ENCODE measurements around the gene IRAK2. TPM values are rescaled to one million over a fixed set of nuclear protein-coding genes. Genes with fewer than 3 reads are reported as not detected.
A peak's percentile ranks its signal among the peaks of the same experiment; 100 is the strongest.

IRAK2 gene
- total and polyA plus RNA-seq, 2 donors (not counting 3 experiments of a cell fraction or from before 2014, with no cell fraction given), result 7.9 to 10.0 TPM

DNA sequence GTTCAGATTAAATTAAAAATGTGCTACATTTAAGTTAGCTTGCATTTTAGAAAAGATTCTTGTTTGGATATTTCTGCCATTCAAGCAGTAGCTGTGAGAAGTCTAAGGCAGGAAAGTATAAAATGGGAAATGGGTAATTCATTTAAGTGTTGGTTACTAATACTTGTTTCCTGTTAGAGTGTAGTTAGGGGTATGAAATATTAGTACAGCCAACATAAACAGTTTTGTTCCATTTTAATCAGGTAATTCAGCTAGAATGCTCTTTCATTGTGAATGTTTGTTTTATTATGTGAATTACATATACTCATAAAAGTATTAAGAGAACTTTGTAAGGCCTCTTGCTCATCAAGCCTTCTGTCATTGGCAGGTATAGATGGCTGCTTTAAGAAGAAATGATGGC, 103.4 kb downstream of the IRAK2 start:
- peaks cover 16% of the 10 kb centered on the region for H3K4me1 ChIP-seq (ENCODE audit: control insufficient read depth, extremely low read depth, insufficient read depth, low read length)
- CTCF ChIA-PET, result interaction anchor here (0.6 to 1.0 kb wide), 3 partner anchors 62 to 322 kb away, joined by 3 to 4 read pairs (median 3); no protein-coding TSS in a partner anchor
- dilution Hi-C loops (cut with MboI; ENCODE audit: extremely low pct_ligation_motif_present, low sequenced_read_pairs), result no loop called here
- no peak overlapping the region for H2AFZ ChIP-seq (ENCODE audit: low read depth, low read length)
- no peak for TF ChIP-seq EZH2 (IDR thresholded peaks at IDR 0.05; ENCODE audit: borderline replicate concordance, low read depth, low read length, severe bottlenecking)
- peak; percentile 25 for TF ChIP-seq POLR2AphosphoS5 (IDR thresholded peaks at IDR 0.05; ENCODE audit: insufficient read depth, low read depth, low read length)
- intact Hi-C loops (cut with micrococcal nuclease), result no loop called here
- peaks cover 12 to 14% of the 10 kb centered on the region in 2 experiments for H3K36me3 ChIP-seq (ENCODE audit: control insufficient read depth in 2 of 2, extremely low read depth in 1 of 2, insufficient read depth in 2 of 2, low read length in 2 of 2)
- peak overlapping the region; percentile 41 for H3K27ac ChIP-seq (ENCODE audit: insufficient read depth, low read depth, low read length)
- H3K9me1 ChIP-seq (replicated peaks; ENCODE audit: control insufficient read depth, extremely low read depth, insufficient read depth, low read length), result no peaks in the 10 kb centered on the region
- FAIRE-seq, result peak; percentile 72
- DNase-seq (ENCODE audit: low read depth, low spot score), result peak; percentile 74
- H3K9me3 ChIP-seq (replicated peaks; ENCODE audit: control insufficient read depth, insufficient read depth, low read length), result no peaks in the 10 kb centered on the region
- peak overlapping the region; percentile 87 for H3K4me2 ChIP-seq (ENCODE audit: insufficient read depth, low read length)
- peaks cover 11% of the 10 kb centered on the region for H4K20me1 ChIP-seq (replicated peaks; ENCODE audit: control insufficient read depth, extremely low read depth, insufficient read depth, low read length)
- peaks cover 45% of the 10 kb centered on the region for H3K79me2 ChIP-seq (ENCODE audit: control insufficient read depth, insufficient read depth, low read length)
- POLR2A ChIA-PET, result no interaction called here
- BruUV-seq (replicated peaks), result no TSS peak
- no peaks in the 10 kb centered on the region for H3K27me3 ChIP-seq (ENCODE audit: control insufficient read depth in 2 of 2, insufficient read depth in 2 of 2, low read length in 2 of 2)
- H3K9ac ChIP-seq (replicated peaks; ENCODE audit: extremely low read depth, insufficient read depth, low read length), result no peak overlapping the region
- H3K4me3 ChIP-seq (replicated peaks in 1 of 3; ENCODE audit: insufficient read depth in 1 of 3, low read depth in 1 of 3, low read length in 3 of 3), result no peak overlapping the region

DNA sequence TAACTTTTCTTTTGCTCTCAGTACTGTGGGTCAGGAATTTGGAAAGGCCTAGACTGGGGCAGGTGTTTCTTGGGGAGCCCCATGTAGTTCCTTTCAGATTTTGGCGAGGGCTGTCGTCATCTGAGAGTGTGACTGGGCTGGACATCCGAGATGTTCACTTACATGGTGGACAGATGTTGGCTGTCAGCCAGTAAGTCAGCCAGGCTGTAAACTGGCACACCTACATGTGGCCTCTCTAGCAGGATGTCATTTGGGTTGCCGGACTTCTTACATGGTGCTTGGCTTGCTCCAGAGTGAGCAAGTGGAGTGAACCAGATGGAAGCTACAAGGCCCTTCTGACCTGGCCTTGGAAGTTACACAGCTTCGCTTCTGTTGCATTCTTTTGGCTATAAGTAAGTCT, 104.2 kb downstream of the IRAK2 start:
- Histone ChIP-seq H4K20me1 (replicated peaks; ENCODE audit: control insufficient read depth, extremely low read depth, insufficient read depth, low read length) (peaks cover 13% of the 10 kb centered on the region), H3K79me2 (ENCODE audit: control insufficient read depth, insufficient read depth, low read length) (peaks cover 48% of the 10 kb centered on the region), H3K27me3 (ENCODE audit: control insufficient read depth in 2 of 2, insufficient read depth in 2 of 2, low read length in 2 of 2) (no peaks in the 10 kb centered on the region), H3K27ac (ENCODE audit: insufficient read depth, low read depth, low read length) (no peak overlapping the region), H3K4me1 (ENCODE audit: control insufficient read depth, extremely low read depth, insufficient read depth, low read length) (peaks cover 16% of the 10 kb centered on the region), H3K4me3 (replicated peaks in 1 of 3; ENCODE audit: insufficient read depth in 1 of 3, low read depth in 1 of 3, low read length in 3 of 3) (no peak overlapping the region), H2AFZ (ENCODE audit: low read depth, low read length) (no peak overlapping the region), H3K9me3 (replicated peaks; ENCODE audit: control insufficient read depth, insufficient read depth, low read length) (no peaks in the 10 kb centered on the region), H3K36me3 (ENCODE audit: control insufficient read depth in 2 of 2, extremely low read depth in 1 of 2, insufficient read depth in 2 of 2, low read length in 2 of 2) (peaks cover 12 to 13% of the 10 kb centered on the region in 2 experiments), H3K9ac (replicated peaks; ENCODE audit: extremely low read depth, insufficient read depth, low read length) (no peak overlapping the region), H3K9me1 (replicated peaks; ENCODE audit: control insufficient read depth, extremely low read depth, insufficient read depth, low read length) (no peaks in the 10 kb centered on the region), H3K4me2 (ENCODE audit: insufficient read depth, low read length) (no peak overlapping the region)
- DNase-seq (ENCODE audit: low read depth, low spot score) (no peak), FAIRE-seq (no peak)
- ChIA-PET CTCF (no interaction called here), POLR2A (no interaction called here)
- intact Hi-C loops (cut with micrococcal nuclease), result no loop called here
- TF ChIP-seq JUN (IDR thresholded peaks at IDR 0.05; ENCODE audit: borderline replicate concordance, insufficient read depth, insufficient read length, low read depth) (no peak), GATA2 (IDR thresholded peaks at IDR 0.05; ENCODE audit: insufficient read depth, insufficient read length, low read depth, low read length) (no peak), FOS (IDR thresholded peaks at IDR 0.05; ENCODE audit: borderline replicate concordance, insufficient read depth, low read length) (no peak), EZH2 (IDR thresholded peaks at IDR 0.05; ENCODE audit: borderline replicate concordance, low read depth, low read length, severe bottlenecking) (no peak), POLR2AphosphoS5 (IDR thresholded peaks at IDR 0.05; ENCODE audit: insufficient read depth, low read depth, low read length) (no peak), POLR2A (IDR thresholded peaks at IDR 0.05; ENCODE audit: low read depth, low read length) (no peak), MYC (IDR thresholded peaks at IDR 0.05; ENCODE audit: low read depth, low read length) (no peak)
- TF ChIP-seq, protein P1, sequence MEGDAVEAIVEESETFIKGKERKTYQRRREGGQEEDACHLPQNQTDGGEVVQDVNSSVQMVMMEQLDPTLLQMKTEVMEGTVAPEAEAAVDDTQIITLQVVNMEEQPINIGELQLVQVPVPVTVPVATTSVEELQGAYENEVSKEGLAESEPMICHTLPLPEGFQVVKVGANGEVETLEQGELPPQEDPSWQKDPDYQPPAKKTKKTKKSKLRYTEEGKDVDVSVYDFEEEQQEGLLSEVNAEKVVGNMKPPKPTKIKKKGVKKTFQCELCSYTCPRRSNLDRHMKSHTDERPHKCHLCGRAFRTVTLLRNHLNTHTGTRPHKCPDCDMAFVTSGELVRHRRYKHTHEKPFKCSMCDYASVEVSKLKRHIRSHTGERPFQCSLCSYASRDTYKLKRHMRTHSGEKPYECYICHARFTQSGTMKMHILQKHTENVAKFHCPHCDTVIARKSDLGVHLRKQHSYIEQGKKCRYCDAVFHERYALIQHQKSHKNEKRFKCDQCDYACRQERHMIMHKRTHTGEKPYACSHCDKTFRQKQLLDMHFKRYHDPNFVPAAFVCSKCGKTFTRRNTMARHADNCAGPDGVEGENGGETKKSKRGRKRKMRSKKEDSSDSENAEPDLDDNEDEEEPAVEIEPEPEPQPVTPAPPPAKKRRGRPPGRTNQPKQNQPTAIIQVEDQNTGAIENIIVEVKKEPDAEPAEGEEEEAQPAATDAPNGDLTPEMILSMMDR (IDR thresholded peaks at IDR 0.05; ENCODE audit: extremely low read depth in 1 of 2, insufficient read depth in 1 of 2, low read depth in 1 of 2, low read length in 2 of 2), result no peak
- TF ChIP-seq, protein P2, sequence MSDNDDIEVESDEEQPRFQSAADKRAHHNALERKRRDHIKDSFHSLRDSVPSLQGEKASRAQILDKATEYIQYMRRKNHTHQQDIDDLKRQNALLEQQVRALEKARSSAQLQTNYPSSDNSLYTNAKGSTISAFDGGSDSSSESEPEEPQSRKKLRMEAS (IDR thresholded peaks at IDR 0.05; ENCODE audit: insufficient read depth, insufficient read length), result no peak
- BruUV-seq (replicated peaks), result no TSS peak
- dilution Hi-C loops (cut with MboI; ENCODE audit: extremely low pct_ligation_motif_present, low sequenced_read_pairs), result no loop called here
